SK-N-SH treated with all-trans-retinoic acid at 6 μM for 48 hours (cell line): ENCODE data around the gene C19orf33.

ENCODE experiments used
- ATAC-seq: fragments of 200-7000 bp; cut with Tn5 transposase; 3 replicates; pipeline ENCODE4 v1.9.1; 2020; ENCODE audit warnings: mild to moderate bottlenecking, moderate library complexity
- ARNTL ChIP-seq: fragments of 450-650 bp; formaldehyde crosslinking; IDR thresholded peaks from 2 replicates; pipeline ENCODE4 v1.5.0; 2020; ENCODE audit warnings: low read depth, mild to moderate bottlenecking, moderate library complexity, borderline replicate concordance
- CREB5 ChIP-seq: fragments of 250-450 bp; sonication (Bioruptor Pico); IDR thresholded peaks from 2 replicates; pipeline ENCODE4 v1.5.1; 2020; ENCODE audit warnings: low read depth, mild to moderate bottlenecking, moderate library complexity
- CSDC2 ChIP-seq: fragments of 250-450 bp; sonication (Bioruptor Pico); IDR thresholded peaks from 2 replicates; pipeline ENCODE4 v1.5.0; 2020; ENCODE audit warnings: mild to moderate bottlenecking, moderate library complexity
- CSRNP3 ChIP-seq: fragments of 250-450 bp; sonication (Bioruptor Pico); IDR thresholded peaks from 2 replicates; pipeline ENCODE4 v1.5.1; 2021; ENCODE audit warnings: mild to moderate bottlenecking, moderate library complexity
- ESRRG ChIP-seq: fragments of 250-450 bp; sonication (Bioruptor Pico); IDR thresholded peaks from 2 replicates; pipeline ENCODE4 v1.6.1; 2021; ENCODE audit warnings: mild to moderate bottlenecking
- GLIS3 ChIP-seq: fragments of 250-450 bp; sonication (Bioruptor Pico); IDR thresholded peaks from 2 replicates; pipeline ENCODE4 v1.5.0; 2020; ENCODE audit warnings: mild to moderate bottlenecking, moderate library complexity
- ISL1 ChIP-seq: fragments of 250-450 bp; sonication (Bioruptor Pico); IDR thresholded peaks from 2 replicates; pipeline ENCODE4 v2.1.2; 2022; ENCODE audit warnings: mild to moderate bottlenecking, moderate library complexity
- OSR1 ChIP-seq: fragments of 250-450 bp; sonication (Bioruptor Pico); IDR thresholded peaks from 2 replicates; pipeline ENCODE4 v1.8.0; 2022; ENCODE audit warnings: moderate library complexity, mild to moderate bottlenecking, inconsistent platforms
- POU6F1 ChIP-seq: fragments of 250-450 bp; sonication (Bioruptor Pico); IDR thresholded peaks from 2 replicates; pipeline ENCODE4 v1.8.0; 2021; ENCODE audit warnings: low read depth, mild to moderate bottlenecking, moderate library complexity, borderline replicate concordance
- PPARA ChIP-seq: fragments of 250-450 bp; sonication (Bioruptor Pico); IDR thresholded peaks from 2 replicates; pipeline ENCODE4 v1.5.0; 2020; ENCODE audit warnings: mild to moderate bottlenecking, borderline replicate concordance
- SNAI2 ChIP-seq: fragments of 250-450 bp; sonication (Bioruptor Pico); IDR thresholded peaks from 2 replicates; pipeline ENCODE4 v1.5.0; 2020; ENCODE audit warnings: mild to moderate bottlenecking, moderate library complexity
- TCF4 ChIP-seq: fragments of 250-450 bp; sonication (Bioruptor Pico); IDR thresholded peaks from 2 replicates; pipeline ENCODE4 v1.8.0; 2021; ENCODE audit warnings: mild to moderate bottlenecking, moderate library complexity, borderline replicate concordance
- TOX ChIP-seq: fragments of 250-450 bp; sonication (Bioruptor Pico); IDR thresholded peaks from 2 replicates; pipeline ENCODE4 v1.8.0; 2021; ENCODE audit warnings: mild to moderate bottlenecking, moderate library complexity, borderline replicate concordance
- TSHZ2 ChIP-seq: fragments of 250-450 bp; sonication (Bioruptor Pico); IDR thresholded peaks from 2 replicates; pipeline ENCODE4 v1.5.0; 2020; ENCODE audit warnings: mild to moderate bottlenecking, moderate library complexity
- ZC3H10 ChIP-seq: fragments of 250-450 bp; sonication (Bioruptor Pico); IDR thresholded peaks from 2 replicates; pipeline ENCODE4 v1.5.1; 2021; ENCODE audit warnings: mild to moderate bottlenecking, moderate library complexity
- ZFP3 ChIP-seq: fragments of 250-450 bp; sonication (Bioruptor Pico); IDR thresholded peaks from 2 replicates; pipeline ENCODE4 v1.5.0; 2020; ENCODE audit warnings: mild to moderate bottlenecking, moderate library complexity
- ZFP30 ChIP-seq: fragments of 450-650 bp; formaldehyde crosslinking; IDR thresholded peaks from 2 replicates; pipeline ENCODE4 v1.5.0; 2022; ENCODE audit warnings: mild to moderate bottlenecking, moderate library complexity
- ZNF70 ChIP-seq: fragments of 450-650 bp; formaldehyde crosslinking; IDR thresholded peaks from 2 replicates; pipeline ENCODE4 v1.5.0; 2020; ENCODE audit warnings: mild to moderate bottlenecking, moderate library complexity
- ZNF8 ChIP-seq: fragments of 450-650 bp; formaldehyde crosslinking; IDR thresholded peaks from 2 replicates; pipeline ENCODE4 v1.5.0; 2020; ENCODE audit warnings: mild to moderate bottlenecking, moderate library complexity
- TF ChIP-seq, protein P1 (sequence below): fragments of 250-450 bp; sonication (Bioruptor Pico); IDR thresholded peaks from 2 replicates; pipeline ENCODE4 v1.8.0; 2020; ENCODE audit warnings: mild to moderate bottlenecking, moderate library complexity, borderline replicate concordance

C19orf33 gene

GRCh38 chr19:38280030-38280921 lies 23.8 kb upstream of the C19orf33 start:
- no peak for ATAC-seq
- TF ChIP-seq ZC3H10 = no peak
- TF ChIP-seq ESRRG (CRISPR knock-in tag) = no peak
- no peak for TF ChIP-seq POU6F1 (CRISPR knock-in tag)
- no peak for TF ChIP-seq ZFP3 (CRISPR knock-in tag)
- no peak for TF ChIP-seq TOX (CRISPR knock-in tag)
- no peak for TF ChIP-seq TCF4
- TF ChIP-seq GLIS3 (CRISPR knock-in tag) = no peak
- no peak for TF ChIP-seq ZNF8 (CRISPR knock-in tag)
- no peak for TF ChIP-seq CREB5
- no peak for TF ChIP-seq ZFP30 (CRISPR knock-in tag)
- TF ChIP-seq TSHZ2 = no peak
- no peak for TF ChIP-seq ISL1
- TF ChIP-seq ARNTL (CRISPR knock-in tag) = no peak
- no peak for TF ChIP-seq CSDC2 (CRISPR knock-in tag)
- no peak for TF ChIP-seq SNAI2 (CRISPR knock-in tag)
- TF ChIP-seq ZNF70 (CRISPR knock-in tag) = no peak
- TF ChIP-seq PPARA (CRISPR knock-in tag) = no peak
- no peak for TF ChIP-seq CSRNP3 (CRISPR knock-in tag)
- TF ChIP-seq, protein P1, sequence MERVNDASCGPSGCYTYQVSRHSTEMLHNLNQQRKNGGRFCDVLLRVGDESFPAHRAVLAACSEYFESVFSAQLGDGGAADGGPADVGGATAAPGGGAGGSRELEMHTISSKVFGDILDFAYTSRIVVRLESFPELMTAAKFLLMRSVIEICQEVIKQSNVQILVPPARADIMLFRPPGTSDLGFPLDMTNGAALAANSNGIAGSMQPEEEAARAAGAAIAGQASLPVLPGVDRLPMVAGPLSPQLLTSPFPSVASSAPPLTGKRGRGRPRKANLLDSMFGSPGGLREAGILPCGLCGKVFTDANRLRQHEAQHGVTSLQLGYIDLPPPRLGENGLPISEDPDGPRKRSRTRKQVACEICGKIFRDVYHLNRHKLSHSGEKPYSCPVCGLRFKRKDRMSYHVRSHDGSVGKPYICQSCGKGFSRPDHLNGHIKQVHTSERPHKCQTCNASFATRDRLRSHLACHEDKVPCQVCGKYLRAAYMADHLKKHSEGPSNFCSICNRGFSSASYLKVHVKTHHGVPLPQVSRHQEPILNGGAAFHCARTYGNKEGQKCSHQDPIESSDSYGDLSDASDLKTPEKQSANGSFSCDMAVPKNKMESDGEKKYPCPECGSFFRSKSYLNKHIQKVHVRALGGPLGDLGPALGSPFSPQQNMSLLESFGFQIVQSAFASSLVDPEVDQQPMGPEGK (CRISPR knock-in tag) = no peak
- TF ChIP-seq OSR1 (CRISPR knock-in tag) = no peak
- TF ChIP-seq, all 23 proteins: peak for 0

DNA sequence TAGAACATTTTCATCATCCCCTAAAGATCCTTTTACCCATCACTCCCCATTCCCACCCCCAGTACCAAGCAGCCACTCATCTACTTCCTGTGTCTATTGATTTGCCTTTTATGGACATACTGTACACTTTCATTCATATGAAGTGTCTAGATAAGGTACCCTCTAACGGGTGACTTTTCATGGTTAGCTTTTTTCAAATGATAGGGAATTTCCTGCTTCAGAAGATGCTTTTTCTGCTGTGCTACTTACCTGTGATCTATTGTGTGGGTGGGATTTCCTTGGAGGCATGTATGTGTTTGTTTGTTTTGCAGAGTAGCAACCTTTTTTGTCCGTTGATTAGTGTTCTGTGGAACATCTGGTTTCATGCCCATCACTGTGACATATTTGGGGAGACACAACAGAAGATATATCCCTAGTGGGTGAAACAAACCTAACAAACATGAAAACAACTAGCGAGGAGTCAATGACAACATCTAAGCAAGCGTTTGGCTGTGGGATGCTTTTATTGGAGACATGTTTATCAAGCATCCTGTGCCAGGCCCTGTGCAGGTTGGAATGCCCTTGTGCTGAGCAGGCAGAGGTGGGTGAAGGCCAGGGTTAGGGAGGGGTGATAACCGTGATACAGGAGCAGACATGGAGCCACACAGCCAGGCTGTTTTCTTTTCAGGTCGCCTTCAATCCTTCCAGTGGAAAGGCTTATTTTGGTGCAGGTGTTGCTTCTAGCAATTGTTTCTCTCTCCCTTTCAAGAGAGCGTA lies 22.1 kb upstream of the C19orf33 start:
- ATAC-seq = no peak
- TF ChIP-seq ZFP3 (CRISPR knock-in tag) = no peak
- TF ChIP-seq TSHZ2 = no peak
- TF ChIP-seq ZFP30 (CRISPR knock-in tag) = no peak
- no peak for TF ChIP-seq CSDC2 (CRISPR knock-in tag)
